ENCODE measurements around the gene TFAM. TPM values are rescaled to one million over a fixed set of nuclear protein-coding genes. Genes with fewer than 3 reads are reported as not detected.
"Not testable (repeated sequence)": the region's sequence is repeated elsewhere in the genome, so short reads cannot be mapped to it uniquely, and the experiment has no call there.

Gene TFAM
- total and polyA plus RNA-seq, 3 donors from 2014 or later, result 36.3 to 65.7 (median 57.2) TPM

DNA sequence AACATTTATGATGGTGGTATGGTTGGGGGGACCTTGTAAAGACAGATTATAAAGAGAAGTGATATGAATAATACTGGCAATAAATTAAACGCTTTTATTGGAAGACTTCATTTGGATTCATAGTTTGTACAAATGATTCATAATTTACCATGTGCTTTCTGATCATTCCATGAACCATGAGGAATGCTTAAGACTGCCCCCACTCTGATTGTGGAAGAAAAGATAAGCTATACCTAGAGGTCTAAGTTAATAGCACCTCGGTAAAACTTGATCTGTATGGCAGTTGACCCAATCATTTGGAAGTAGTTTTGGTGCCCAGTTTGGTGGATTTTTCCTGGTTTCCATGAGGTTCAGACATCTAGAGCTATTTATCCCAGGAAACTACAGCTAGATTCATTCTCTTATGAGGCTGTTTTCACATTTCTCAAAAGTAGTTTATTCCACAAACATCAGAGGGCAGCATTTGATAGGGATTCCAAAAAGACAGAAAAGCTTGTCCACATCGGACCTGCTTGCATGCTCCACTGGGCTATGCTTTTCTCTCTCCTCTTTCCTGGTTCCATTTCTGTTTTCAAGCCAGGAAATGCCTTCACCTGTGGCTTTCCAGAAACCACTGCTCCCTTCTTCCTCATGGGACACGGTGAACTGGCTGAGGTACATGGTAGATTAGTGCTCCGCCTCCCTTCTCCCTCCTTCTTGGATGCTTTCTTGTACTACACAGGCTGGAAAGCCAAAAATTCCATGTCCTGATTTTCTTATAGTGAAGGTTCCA, 29.2 kb downstream of the TFAM start:
- no peaks in the 10 kb centered on the region for H3K36me3 ChIP-seq (ENCODE audit: low read depth, missing control alignments)
- no peaks in the 10 kb centered on the region for H3K9me3 ChIP-seq
- no peak overlapping the region for H3K27ac ChIP-seq
- H3K4me3 ChIP-seq, result no peak overlapping the region
- TF ChIP-seq POLR2A (IDR thresholded peaks at IDR 0.05), result no peak
- TF ChIP-seq, protein P1, sequence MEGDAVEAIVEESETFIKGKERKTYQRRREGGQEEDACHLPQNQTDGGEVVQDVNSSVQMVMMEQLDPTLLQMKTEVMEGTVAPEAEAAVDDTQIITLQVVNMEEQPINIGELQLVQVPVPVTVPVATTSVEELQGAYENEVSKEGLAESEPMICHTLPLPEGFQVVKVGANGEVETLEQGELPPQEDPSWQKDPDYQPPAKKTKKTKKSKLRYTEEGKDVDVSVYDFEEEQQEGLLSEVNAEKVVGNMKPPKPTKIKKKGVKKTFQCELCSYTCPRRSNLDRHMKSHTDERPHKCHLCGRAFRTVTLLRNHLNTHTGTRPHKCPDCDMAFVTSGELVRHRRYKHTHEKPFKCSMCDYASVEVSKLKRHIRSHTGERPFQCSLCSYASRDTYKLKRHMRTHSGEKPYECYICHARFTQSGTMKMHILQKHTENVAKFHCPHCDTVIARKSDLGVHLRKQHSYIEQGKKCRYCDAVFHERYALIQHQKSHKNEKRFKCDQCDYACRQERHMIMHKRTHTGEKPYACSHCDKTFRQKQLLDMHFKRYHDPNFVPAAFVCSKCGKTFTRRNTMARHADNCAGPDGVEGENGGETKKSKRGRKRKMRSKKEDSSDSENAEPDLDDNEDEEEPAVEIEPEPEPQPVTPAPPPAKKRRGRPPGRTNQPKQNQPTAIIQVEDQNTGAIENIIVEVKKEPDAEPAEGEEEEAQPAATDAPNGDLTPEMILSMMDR (IDR thresholded peaks at IDR 0.05), result peak in 2 of 3 experiments; percentile 25 to 39
- no peaks in the 10 kb centered on the region for H3K4me1 ChIP-seq
- WGBS, 2 donors, result 40 to 46% methylated on average over 5 of the region's 5 CpGs
- intact Hi-C loops (cut with DNase I; ENCODE audit: low total_unique reads), result no loop called here
- DNase-seq, result no peak
- no peaks in the 10 kb centered on the region for H3K27me3 ChIP-seq

DNA sequence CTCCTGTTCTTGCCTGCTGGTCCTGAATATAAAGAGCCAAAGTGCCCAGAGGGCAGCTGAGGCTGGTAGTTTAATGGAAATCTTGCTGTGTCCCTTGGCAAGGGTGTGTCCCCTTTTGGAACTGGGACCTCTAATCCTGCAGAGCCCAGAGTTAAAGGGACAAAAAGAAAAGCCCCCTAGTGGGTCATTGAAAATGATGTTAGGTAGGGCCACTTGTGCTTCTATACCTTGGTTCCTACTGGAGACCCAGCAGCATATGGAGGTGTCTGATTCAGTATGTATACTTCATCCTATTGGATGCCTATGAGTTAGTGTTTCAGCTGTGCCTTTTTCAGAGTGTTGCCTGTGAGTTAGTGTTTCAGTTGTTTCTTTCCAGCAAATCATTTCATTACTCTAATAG, 30.5 kb downstream of the TFAM start:
- Histone ChIP-seq H3K4me3 (no peak overlapping the region), H3K9me3 (no peaks in the 10 kb centered on the region), H3K27me3 (no peaks in the 10 kb centered on the region), H3K4me1 (no peaks in the 10 kb centered on the region), H3K36me3 (ENCODE audit: low read depth, missing control alignments) (no peaks in the 10 kb centered on the region), H3K27ac (no peak overlapping the region)
- intact Hi-C loops (cut with DNase I; ENCODE audit: low total_unique reads), result no loop called here
- no peak for TF ChIP-seq POLR2A (IDR thresholded peaks at IDR 0.05)
- TF ChIP-seq, protein P1 (IDR thresholded peaks at IDR 0.05), result no peak
- no peak for DNase-seq

DNA sequence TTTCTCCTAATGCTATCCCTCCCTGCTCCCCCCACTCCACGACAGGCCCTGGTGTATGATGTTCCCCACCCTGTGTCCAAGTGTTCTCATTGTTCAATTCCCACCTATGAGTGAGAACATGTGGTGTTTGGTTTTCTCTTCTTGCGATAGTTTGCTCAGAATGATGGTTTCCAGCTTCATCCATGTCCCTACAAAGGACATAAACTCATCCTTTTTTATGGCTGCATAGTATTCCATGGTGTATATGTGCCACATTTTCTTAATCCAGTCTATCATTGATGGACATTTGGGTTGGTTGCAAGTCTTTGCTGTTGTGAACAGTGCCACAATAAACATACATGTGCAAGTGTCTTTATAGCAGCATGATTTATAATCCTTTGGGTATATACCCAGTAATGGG, 32.7 kb downstream of the TFAM start:
- H3K4me1 ChIP-seq; H3K4me3 ChIP-seq; H3K36me3 ChIP-seq (ENCODE audit: low read depth, missing control alignments); H3K27ac ChIP-seq; DNase-seq; H3K27me3 ChIP-seq; intact Hi-C loops (cut with DNase I; ENCODE audit: low total_unique reads); H3K9me3 ChIP-seq: not testable (repeated sequence)
- 94 to 97% methylated on average over 2 of the region's 2 CpGs for WGBS, 2 donors

DNA sequence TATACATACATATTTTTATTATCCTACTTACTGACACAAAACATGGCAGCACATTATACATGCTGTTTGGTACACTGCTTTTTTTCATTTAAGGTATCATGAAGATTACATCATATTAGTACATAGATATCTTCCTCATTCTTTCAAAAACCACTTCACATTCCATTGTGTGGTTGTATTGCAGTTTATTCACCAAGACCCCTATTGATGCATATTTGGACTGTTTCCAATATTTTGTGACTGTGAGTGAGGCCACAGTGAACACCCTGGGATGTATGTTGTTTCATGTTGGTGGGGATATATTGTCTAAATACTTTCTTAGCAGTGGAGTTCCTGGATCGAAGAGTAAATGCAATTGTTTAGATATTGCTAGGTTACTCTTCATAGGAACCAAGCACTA, 39.0 kb downstream of the TFAM start:
- 78 to 100% methylated on average over 1 of the region's 1 CpG for WGBS, 2 donors
- no peak for TF ChIP-seq POLR2A (IDR thresholded peaks at IDR 0.05)
- TF ChIP-seq, protein P1 (IDR thresholded peaks at IDR 0.05), result no peak
- Histone ChIP-seq H3K4me1 (no peaks in the 10 kb centered on the region), H3K9me3 (no peaks in the 10 kb centered on the region), H3K27ac (no peak overlapping the region), H3K27me3 (no peaks in the 10 kb centered on the region), H3K4me3 (no peak overlapping the region), H3K36me3 (ENCODE audit: low read depth, missing control alignments) (no peaks in the 10 kb centered on the region)
- intact Hi-C loops (cut with DNase I; ENCODE audit: low total_unique reads), result no loop called here
- no peak for DNase-seq

DNA sequence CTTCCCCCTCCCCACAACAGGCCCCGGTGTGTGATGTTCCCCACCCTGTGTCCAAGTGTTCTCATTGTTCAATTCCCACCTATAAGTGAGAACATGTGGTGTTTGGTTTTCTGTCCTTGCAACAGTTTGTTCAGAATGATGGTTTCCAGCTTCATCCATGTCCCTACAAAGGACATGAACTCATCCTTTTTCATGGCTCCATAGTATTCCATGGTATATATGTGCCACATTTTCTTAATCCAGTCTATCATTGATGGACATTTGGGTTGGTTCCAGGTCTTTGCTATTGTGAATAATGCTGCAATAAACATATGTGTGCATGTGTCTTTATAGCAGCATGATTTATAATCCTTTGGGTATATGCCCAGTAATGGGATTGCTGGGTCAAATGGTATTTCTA, 43.2 kb downstream of the TFAM start:
- H3K4me1 ChIP-seq; intact Hi-C loops (cut with DNase I; ENCODE audit: low total_unique reads); H3K4me3 ChIP-seq; DNase-seq; H3K36me3 ChIP-seq (ENCODE audit: low read depth, missing control alignments); H3K27me3 ChIP-seq; H3K9me3 ChIP-seq; H3K27ac ChIP-seq: not testable (repeated sequence)
- 93 to 96% methylated on average over 1 of the region's 1 CpG for WGBS, 2 donors

DNA sequence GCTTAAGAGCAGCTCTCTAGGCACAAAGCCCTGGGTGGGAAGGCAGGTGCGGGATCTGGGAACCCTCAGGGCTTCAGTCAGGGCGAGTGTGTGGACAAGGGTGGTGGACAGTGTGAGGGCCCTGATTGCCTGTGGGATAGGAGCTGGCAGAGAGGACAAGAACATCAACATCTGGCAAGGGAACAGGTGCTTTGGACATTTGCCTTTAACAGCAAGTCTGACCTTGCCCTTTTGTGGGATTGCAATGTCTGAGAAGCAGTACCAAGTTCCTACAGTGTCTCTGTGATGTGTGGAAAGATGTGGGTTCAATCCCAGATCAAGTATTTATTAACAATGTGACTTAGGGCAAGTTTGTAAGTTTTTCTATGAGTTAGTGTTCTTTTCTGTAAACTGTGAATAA, 46.7 kb downstream of the TFAM start:
- TF ChIP-seq POLR2A (IDR thresholded peaks at IDR 0.05), result no peak
- TF ChIP-seq, protein P1 (IDR thresholded peaks at IDR 0.05), result no peak
- no peaks in the 10 kb centered on the region for H3K4me1 ChIP-seq
- no peak overlapping the region for H3K4me3 ChIP-seq
- H3K27ac ChIP-seq, result no peak overlapping the region
- intact Hi-C loops (cut with DNase I; ENCODE audit: low total_unique reads), result loop anchor here (10.0 kb wide), 1 partner anchor 583 kb away; no protein-coding TSS in a partner anchor
- no peaks in the 10 kb centered on the region for H3K36me3 ChIP-seq (ENCODE audit: low read depth, missing control alignments)
- no peaks in the 10 kb centered on the region for H3K9me3 ChIP-seq
- H3K27me3 ChIP-seq, result no peaks in the 10 kb centered on the region
- DNase-seq, result no peak
- 58 to 77% methylated on average over 2 of the region's 2 CpGs for WGBS, 2 donors
